ENCODE results near the gene STPG3. TPM values are rescaled to one million over a fixed set of nuclear protein-coding genes. Genes with fewer than 3 reads are reported as not detected.
A peak's percentile ranks its signal among the peaks of the same experiment; 100 is the strongest.

STPG3 gene
- total RNA-seq, 5 donors from 2014 or later (not counting 1 experiment from before 2014, with no cell fraction given) = 0.54 TPM; not detected in 4

DNA sequence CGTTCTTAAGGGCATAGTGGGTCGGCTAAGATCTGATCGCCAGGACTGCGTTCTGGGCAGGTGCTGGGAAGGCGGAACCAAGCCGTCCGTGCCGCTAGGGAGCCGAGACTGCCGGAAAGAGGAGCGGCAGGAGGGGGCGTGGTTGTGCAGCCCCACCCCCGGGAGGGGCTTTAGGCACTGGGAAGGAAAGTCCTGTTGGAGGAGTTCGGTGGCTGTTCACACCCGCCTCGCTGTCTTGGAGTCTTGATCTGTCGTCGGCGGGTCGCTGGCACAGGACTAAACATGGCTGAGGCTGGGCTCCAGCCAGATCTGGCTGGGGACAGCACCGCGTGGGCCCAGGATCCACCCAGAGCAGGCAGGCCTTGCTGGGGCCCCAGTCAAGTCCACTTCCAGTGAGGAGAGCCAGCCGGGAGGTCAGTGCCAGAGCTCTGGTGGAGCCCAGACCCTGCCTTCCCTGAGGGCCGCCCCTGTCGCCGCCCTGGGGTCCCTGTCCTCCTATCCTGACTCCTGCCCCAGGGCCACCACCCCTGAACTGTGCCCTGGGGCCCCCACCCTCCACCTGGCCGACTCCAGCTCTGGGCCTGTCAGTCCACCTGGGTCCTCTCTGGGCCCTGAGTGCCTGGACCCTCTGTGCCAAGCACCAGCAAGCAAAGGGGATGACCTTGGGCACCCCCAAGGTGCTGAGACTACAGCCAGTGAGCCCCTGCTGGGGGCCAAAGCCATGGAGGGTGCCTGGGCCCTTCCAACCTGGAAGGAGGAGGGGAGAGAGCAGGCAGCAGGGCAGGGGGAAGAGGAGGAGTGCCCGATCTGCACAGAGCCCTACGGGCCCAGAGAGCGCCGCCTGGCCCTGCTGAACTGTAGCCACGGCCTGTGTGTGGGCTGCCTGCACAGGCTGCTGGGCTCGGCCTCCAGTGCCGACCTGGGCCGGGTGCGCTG, 33.5 kb upstream of the STPG3 start:
- H3K27me3 Mint-ChIP-seq = no peaks in the 10 kb centered on the region
- H3K4me1 ChIP-seq (ENCODE audit: control insufficient read depth in 1 of 2, extremely low read depth in 1 of 2, insufficient read depth in 2 of 2, low read length in 2 of 2) = peaks cover 0 to 8% of the 10 kb centered on the region in 2 experiments
- peaks cover 0 to 11% of the 10 kb centered on the region in 2 experiments for H3K27me3 ChIP-seq (replicated peaks in 1 of 2; ENCODE audit: control insufficient read depth in 2 of 2, extremely low read depth in 1 of 2, insufficient read depth in 2 of 2, low read length in 1 of 2)
- DNase-seq (no peak), ATAC-seq (replicated peaks in 1 of 4) (no peak)
- no peaks in the 10 kb centered on the region for H3K9me3 Mint-ChIP-seq
- peak overlapping the region in 1 of 3 donors; percentile 9 for H3K4me3 Mint-ChIP-seq
- no peak overlapping the region for H3K4me3 ChIP-seq (ENCODE audit: control insufficient read depth in 1 of 2, extremely low read depth in 1 of 2, low read length in 1 of 2)
- H3K36me3 ChIP-seq (ENCODE audit: control insufficient read depth in 2 of 2, extremely low read depth in 1 of 2, insufficient read depth in 1 of 2, low read length in 1 of 2) = peaks cover 0 to 2% of the 10 kb centered on the region in 2 donors
- H3K27ac ChIP-seq (ENCODE audit: low read length) = no peak overlapping the region
- no peaks in the 10 kb centered on the region for H3K36me3 Mint-ChIP-seq
- WGBS (ENCODE audit: insufficient coverage) = 86% methylated on average over 32 of the region's 36 CpGs
- CTCF ChIA-PET = no interaction called here
- H3K27ac Mint-ChIP-seq = no peak overlapping the region
- no peaks in the 10 kb centered on the region for H3K4me1 Mint-ChIP-seq
- H3K9me3 ChIP-seq = no peaks in the 10 kb centered on the region
- POLR2A ChIA-PET = no interaction called here

DNA sequence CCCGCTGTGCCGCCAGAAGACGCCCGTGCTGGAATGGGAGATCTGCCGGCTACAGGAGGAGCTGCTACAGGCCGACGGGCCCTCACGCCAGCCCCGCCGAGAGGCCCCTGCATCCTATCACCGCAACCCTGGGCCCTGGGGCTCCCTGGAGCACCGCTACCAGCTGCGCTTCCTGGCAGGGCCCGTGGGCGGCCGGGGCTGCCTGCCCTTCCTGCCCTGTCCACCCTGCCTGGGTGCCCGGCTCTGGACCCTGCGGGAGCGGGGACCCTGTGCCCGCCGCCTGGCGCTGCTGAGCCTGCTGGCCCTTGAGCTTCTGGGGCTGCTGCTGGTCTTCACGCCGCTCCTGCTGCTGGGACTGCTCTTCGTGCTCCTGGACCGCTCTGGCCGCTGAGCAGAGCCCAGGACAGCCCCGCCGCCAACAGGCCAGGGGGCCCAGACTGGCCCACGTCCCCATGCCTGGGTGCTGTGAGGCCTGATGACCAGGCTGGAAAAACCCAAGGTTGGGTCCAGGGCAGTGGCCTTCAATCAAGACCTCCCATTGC, 32.8 kb upstream of the STPG3 start:
- H3K27me3 ChIP-seq (replicated peaks in 1 of 2; ENCODE audit: control insufficient read depth in 2 of 2, extremely low read depth in 1 of 2, insufficient read depth in 2 of 2, low read length in 1 of 2) = peaks cover 0 to 11% of the 10 kb centered on the region in 2 experiments
- no peaks in the 10 kb centered on the region for H3K9me3 Mint-ChIP-seq
- ChIA-PET POLR2A (no interaction called here), CTCF (no interaction called here)
- H3K27me3 Mint-ChIP-seq = no peaks in the 10 kb centered on the region
- H3K36me3 Mint-ChIP-seq = no peaks in the 10 kb centered on the region
- H3K4me3 ChIP-seq (ENCODE audit: control insufficient read depth in 1 of 2, extremely low read depth in 1 of 2, low read length in 1 of 2) = no peak overlapping the region
- ATAC-seq (replicated peaks in 1 of 4) (no peak), DNase-seq (no peak)
- no peaks in the 10 kb centered on the region for H3K9me3 ChIP-seq
- peaks cover 0 to 2% of the 10 kb centered on the region in 2 donors for H3K36me3 ChIP-seq (ENCODE audit: control insufficient read depth in 2 of 2, extremely low read depth in 1 of 2, insufficient read depth in 1 of 2, low read length in 1 of 2)
- no peak overlapping the region for H3K27ac ChIP-seq (ENCODE audit: low read length)
- H3K4me1 ChIP-seq (ENCODE audit: control insufficient read depth in 1 of 2, extremely low read depth in 1 of 2, insufficient read depth in 2 of 2, low read length in 2 of 2) = peaks cover 2 to 15% of the 10 kb centered on the region in 2 experiments
- 93% methylated on average over 28 of the region's 30 CpGs for WGBS (ENCODE audit: insufficient coverage)
- H3K27ac Mint-ChIP-seq = no peak overlapping the region
- peaks cover 0 to 3% (median 3%) of the 10 kb centered on the region in 3 donors for H3K4me1 Mint-ChIP-seq
- H3K4me3 Mint-ChIP-seq = no peak overlapping the region

DNA sequence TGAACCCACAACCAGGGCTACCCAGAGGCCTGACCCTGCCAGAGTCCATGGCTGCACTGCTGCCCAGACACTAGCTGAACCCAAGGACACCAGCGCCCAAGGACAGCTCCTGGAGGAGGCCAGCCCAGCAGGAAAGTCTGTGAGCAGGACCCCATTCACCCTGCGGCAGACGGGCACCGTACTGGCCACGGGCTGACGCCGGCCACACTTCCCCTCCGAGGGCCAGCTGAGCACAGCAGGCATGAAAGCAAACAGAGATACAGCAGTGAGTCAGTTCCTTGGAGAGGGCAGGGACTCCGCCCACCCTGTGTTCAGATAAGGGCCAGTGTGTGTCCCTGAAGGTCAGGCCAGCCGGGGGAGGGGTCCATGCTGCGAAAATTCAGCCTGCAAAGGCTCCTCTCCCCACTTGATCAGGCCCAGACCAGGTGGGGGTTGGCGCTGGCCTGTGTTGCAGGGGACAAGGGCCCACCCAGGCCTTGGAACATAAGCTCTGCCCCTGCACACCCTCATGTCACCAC, 32.3 kb upstream of the STPG3 start:
- CTCF ChIA-PET = interaction anchor here (0.7 kb wide), 2 partner anchors 128 to 353 kb away, joined by 5 to 14 read pairs; partner anchors contain the start of gene EDF1 (in 1 of the 2)
- Histone ChIP-seq H3K4me1 (ENCODE audit: control insufficient read depth in 1 of 2, extremely low read depth in 1 of 2, insufficient read depth in 2 of 2, low read length in 2 of 2) (peaks cover 2 to 20% of the 10 kb centered on the region in 2 experiments), H3K4me3 (ENCODE audit: control insufficient read depth in 1 of 2, extremely low read depth in 1 of 2, low read length in 1 of 2) (no peak overlapping the region), H3K27ac (ENCODE audit: low read length) (no peak overlapping the region), H3K27me3 (replicated peaks in 1 of 2; ENCODE audit: control insufficient read depth in 2 of 2, extremely low read depth in 1 of 2, insufficient read depth in 2 of 2, low read length in 1 of 2) (peaks cover 0 to 11% of the 10 kb centered on the region in 2 experiments), H3K36me3 (ENCODE audit: control insufficient read depth in 2 of 2, extremely low read depth in 1 of 2, insufficient read depth in 1 of 2, low read length in 1 of 2) (peaks cover 0 to 2% of the 10 kb centered on the region in 2 donors), H3K9me3 (no peaks in the 10 kb centered on the region)
- no peaks in the 10 kb centered on the region for H3K9me3 Mint-ChIP-seq
- DNase-seq (no peak), ATAC-seq (replicated peaks in 1 of 4) (no peak)
- 95% methylated on average over 10 of the region's 12 CpGs for WGBS (ENCODE audit: insufficient coverage)
- peaks cover 0 to 3% (median 3%) of the 10 kb centered on the region in 3 donors for H3K4me1 Mint-ChIP-seq
- no peaks in the 10 kb centered on the region for H3K27me3 Mint-ChIP-seq
- H3K4me3 Mint-ChIP-seq = no peak overlapping the region
- H3K36me3 Mint-ChIP-seq = no peaks in the 10 kb centered on the region
- POLR2A ChIA-PET = interaction anchor here in 1 of 2 donors (0.6 kb wide), 1 partner anchor 18 kb away, joined by 5 read pairs; the partner anchor contains the start of gene TPRN
- H3K27ac Mint-ChIP-seq = no peak overlapping the region

DNA sequence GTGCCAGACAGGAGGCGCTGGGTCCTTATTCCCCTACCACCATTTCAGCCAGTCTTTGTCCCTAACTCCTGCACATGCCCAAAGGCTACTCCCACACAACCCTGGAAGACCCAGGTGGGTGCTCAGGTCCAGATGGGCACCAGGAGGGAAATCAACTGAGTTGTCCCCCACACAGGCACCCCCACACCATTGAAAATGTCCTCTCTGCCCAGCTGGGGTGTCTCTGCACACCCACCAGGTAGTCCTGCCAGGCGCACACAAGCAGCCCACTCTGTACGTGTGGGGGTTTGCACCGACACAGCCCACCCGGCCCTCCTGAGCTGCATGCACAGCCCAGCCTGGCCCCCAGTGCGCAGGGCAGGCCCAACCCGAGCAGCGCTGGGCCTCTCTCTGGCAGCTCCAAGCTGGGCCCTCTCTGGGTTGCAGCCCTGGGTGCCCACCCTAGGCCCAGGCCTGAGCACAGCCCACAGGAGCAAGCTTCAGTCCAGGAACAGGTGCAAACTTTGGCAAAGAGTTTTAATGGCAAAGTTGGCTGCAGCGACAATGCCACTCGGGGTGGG, 31.2 kb upstream of the STPG3 start:
- Mint-ChIP-seq H3K27ac (no peak overlapping the region), H3K27me3 (no peaks in the 10 kb centered on the region), H3K9me3 (no peaks in the 10 kb centered on the region), H3K4me3 (peak overlapping the region in 2 of 3 donors; percentile 21 to 55), H3K36me3 (no peaks in the 10 kb centered on the region), H3K4me1 (peaks cover 0 to 5% (median 4%) of the 10 kb centered on the region in 3 donors)
- no peak overlapping the region for H3K27ac ChIP-seq (ENCODE audit: low read length)
- peaks cover 0 to 11% of the 10 kb centered on the region in 2 experiments for H3K27me3 ChIP-seq (replicated peaks in 1 of 2; ENCODE audit: control insufficient read depth in 2 of 2, extremely low read depth in 1 of 2, insufficient read depth in 2 of 2, low read length in 1 of 2)
- H3K9me3 ChIP-seq = no peaks in the 10 kb centered on the region
- POLR2A ChIA-PET = no interaction called here
- H3K4me3 ChIP-seq (ENCODE audit: control insufficient read depth in 1 of 2, extremely low read depth in 1 of 2, low read length in 1 of 2) = no peak overlapping the region
- H3K36me3 ChIP-seq (ENCODE audit: control insufficient read depth in 2 of 2, extremely low read depth in 1 of 2, insufficient read depth in 1 of 2, low read length in 1 of 2) = peaks cover 0 to 2% of the 10 kb centered on the region in 2 donors
- no peak for DNase-seq
- CTCF ChIA-PET = no interaction called here
- no peak for ATAC-seq (replicated peaks in 1 of 4)
- H3K4me1 ChIP-seq (ENCODE audit: control insufficient read depth in 1 of 2, extremely low read depth in 1 of 2, insufficient read depth in 2 of 2, low read length in 2 of 2) = peaks cover 2 to 28% of the 10 kb centered on the region in 2 experiments
- WGBS (ENCODE audit: insufficient coverage) = 91% methylated on average over 10 of the region's 10 CpGs

DNA sequence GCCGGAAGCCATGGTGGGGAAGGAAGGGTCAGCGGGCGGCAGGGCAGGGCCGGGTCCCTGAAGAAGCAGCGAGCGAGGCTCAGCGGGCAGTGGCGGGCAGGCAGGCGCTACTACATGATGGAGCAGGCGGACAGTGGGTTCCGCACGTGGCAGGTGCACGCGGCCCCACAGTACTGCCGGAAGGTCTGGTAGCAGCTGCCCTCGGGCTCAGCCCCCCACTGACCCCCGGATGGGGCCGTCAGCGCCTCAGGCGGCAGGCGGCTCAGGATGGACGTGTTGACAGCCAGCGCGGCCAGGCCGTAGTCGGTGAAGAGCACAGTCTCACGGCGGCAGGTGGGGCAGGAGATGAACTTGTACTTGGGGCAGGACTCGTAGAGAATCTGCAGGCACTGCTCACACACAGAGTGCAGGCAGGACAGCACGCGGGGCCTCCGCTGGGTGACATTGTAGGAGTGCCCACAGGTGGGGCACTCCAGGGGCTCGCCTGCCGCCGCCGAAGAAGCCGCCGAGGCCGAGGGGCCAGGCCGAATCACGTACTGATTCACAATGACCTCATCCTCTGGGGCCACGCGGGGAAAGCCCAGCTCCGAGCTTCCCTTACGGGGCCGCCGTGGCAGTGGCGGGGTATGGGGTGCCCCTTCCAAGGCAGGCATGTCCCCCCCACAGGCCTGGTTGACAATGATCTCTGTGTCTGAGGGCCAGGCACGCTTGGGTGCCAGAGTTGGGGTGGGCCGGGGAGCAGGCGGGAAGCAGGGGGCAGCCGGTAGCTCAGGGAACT, 30.6 kb upstream of the STPG3 start:
- H3K27me3 ChIP-seq (replicated peaks in 1 of 2; ENCODE audit: control insufficient read depth in 2 of 2, extremely low read depth in 1 of 2, insufficient read depth in 2 of 2, low read length in 1 of 2) = peaks cover 0 to 11% of the 10 kb centered on the region in 2 experiments
- ATAC-seq (replicated peaks in 1 of 4) (no peak), DNase-seq (no peak)
- no peak overlapping the region for H3K27ac ChIP-seq (ENCODE audit: low read length)
- no peaks in the 10 kb centered on the region for H3K36me3 ChIP-seq (ENCODE audit: control insufficient read depth in 2 of 2, extremely low read depth in 1 of 2, insufficient read depth in 1 of 2, low read length in 1 of 2)
- no peaks in the 10 kb centered on the region for H3K9me3 Mint-ChIP-seq
- H3K4me1 ChIP-seq (ENCODE audit: control insufficient read depth in 1 of 2, extremely low read depth in 1 of 2, insufficient read depth in 2 of 2, low read length in 2 of 2) = peaks cover 2 to 29% of the 10 kb centered on the region in 2 experiments
- H3K4me1 Mint-ChIP-seq = peaks cover 0 to 5% (median 4%) of the 10 kb centered on the region in 3 donors
- peak overlapping the region in 2 of 3 donors; percentile 55 for H3K4me3 Mint-ChIP-seq
- H3K9me3 ChIP-seq = no peaks in the 10 kb centered on the region
- no peak overlapping the region for H3K27ac Mint-ChIP-seq
- H3K27me3 Mint-ChIP-seq = no peaks in the 10 kb centered on the region
- POLR2A ChIA-PET = no interaction called here
- CTCF ChIA-PET = no interaction called here
- 85% methylated on average over 40 of the region's 52 CpGs for WGBS (ENCODE audit: insufficient coverage)
- H3K36me3 Mint-ChIP-seq = no peaks in the 10 kb centered on the region
- no peak overlapping the region for H3K4me3 ChIP-seq (ENCODE audit: control insufficient read depth in 1 of 2, extremely low read depth in 1 of 2, low read length in 1 of 2)

DNA sequence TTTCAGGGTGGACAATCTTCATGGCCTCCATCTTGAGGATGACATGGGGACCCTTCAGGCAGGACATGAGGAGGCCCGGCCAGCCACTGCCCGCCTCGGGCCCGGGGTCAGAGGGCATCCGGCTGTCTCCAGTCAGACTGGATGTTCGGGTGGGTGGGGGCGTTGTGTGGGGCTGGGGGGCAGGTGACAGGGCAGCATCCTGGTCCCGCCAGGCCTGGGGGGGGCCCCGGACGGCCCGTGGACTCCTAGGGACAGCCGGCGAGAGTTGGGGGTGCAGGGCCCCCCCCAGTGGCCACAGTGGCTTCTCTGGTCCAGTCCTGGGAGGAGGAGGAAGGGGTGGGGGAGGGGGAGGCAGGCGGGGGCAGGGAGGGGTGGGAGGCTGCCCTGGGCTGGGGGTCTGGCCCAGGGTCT, 30.0 kb upstream of the STPG3 start:
- peaks cover 2 to 30% of the 10 kb centered on the region in 2 experiments for H3K4me1 ChIP-seq (ENCODE audit: control insufficient read depth in 1 of 2, extremely low read depth in 1 of 2, insufficient read depth in 2 of 2, low read length in 2 of 2)
- no peaks in the 10 kb centered on the region for H3K36me3 ChIP-seq (ENCODE audit: control insufficient read depth in 2 of 2, extremely low read depth in 1 of 2, insufficient read depth in 1 of 2, low read length in 1 of 2)
- Mint-ChIP-seq H3K27me3 (no peaks in the 10 kb centered on the region), H3K36me3 (no peaks in the 10 kb centered on the region), H3K27ac (no peak overlapping the region), H3K9me3 (no peaks in the 10 kb centered on the region), H3K4me1 (peaks cover 0 to 5% (median 4%) of the 10 kb centered on the region in 3 donors), H3K4me3 (peak overlapping the region in 1 of 3 donors; percentile 55)
- ATAC-seq (replicated peaks in 1 of 4) (no peak), DNase-seq (no peak)
- POLR2A ChIA-PET = no interaction called here
- WGBS (ENCODE audit: insufficient coverage) = 100% methylated on average over 1 of the region's 14 CpGs
- CTCF ChIA-PET = no interaction called here
- H3K27ac ChIP-seq (ENCODE audit: low read length) = no peak overlapping the region
- no peak overlapping the region for H3K4me3 ChIP-seq (ENCODE audit: control insufficient read depth in 1 of 2, extremely low read depth in 1 of 2, low read length in 1 of 2)
- peaks cover 0 to 11% of the 10 kb centered on the region in 2 experiments for H3K27me3 ChIP-seq (replicated peaks in 1 of 2; ENCODE audit: control insufficient read depth in 2 of 2, extremely low read depth in 1 of 2, insufficient read depth in 2 of 2, low read length in 1 of 2)
- H3K9me3 ChIP-seq = no peaks in the 10 kb centered on the region
